ENCODE measurements around the gene ARMC12. TPM values are rescaled to one million over a fixed set of nuclear protein-coding genes. Genes with fewer than 3 reads are reported as not detected.

ARMC12 gene
- total and polyA plus RNA-seq, 2 of the 13 experiments (the other 11 are each of a cell fraction or from before 2014, with no cell fraction given), result 1.3 TPM; not detected in 1

DNA sequence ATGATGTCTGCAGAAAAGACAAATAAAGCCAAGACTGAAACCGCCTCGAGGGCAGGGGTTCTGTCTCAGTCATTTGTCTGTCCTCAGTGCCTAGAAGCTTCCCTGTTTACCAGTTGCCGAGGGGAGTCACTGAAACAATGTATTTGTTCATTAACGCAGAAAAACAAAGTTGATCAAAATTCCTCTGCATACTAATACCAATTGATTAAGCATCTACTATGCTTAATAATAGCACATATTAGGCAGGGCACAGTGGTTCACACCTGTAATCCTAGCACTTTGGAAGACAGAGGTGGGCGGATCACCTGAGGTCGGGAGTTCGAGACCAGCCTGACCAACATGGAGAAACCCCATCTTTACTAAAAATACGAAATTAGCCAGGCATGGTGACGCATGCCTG is 46.3 kb upstream of the ARMC12 start:
- no peak overlapping the region for H3K9ac ChIP-seq (ENCODE audit: insufficient read depth, low read depth, low read length)
- H4K20me1 ChIP-seq (ENCODE audit: insufficient read depth, low read length), result no peaks in the 10 kb centered on the region
- TF ChIP-seq ONECUT2 (CRISPR knock-in tag; IDR thresholded peaks at IDR 0.05) (no peak), ZSCAN22 (CRISPR knock-in tag; IDR thresholded peaks at IDR 0.05) (no peak), ZMYM3 (CRISPR knock-in tag; IDR thresholded peaks at IDR 0.05) (no peak), RBAK (CRISPR knock-in tag; IDR thresholded peaks at IDR 0.05) (no peak), ZFP36L2 (CRISPR knock-in tag; IDR thresholded peaks at IDR 0.05) (no peak), NFE2 (CRISPR knock-in tag; IDR thresholded peaks at IDR 0.05) (no peak), REST (IDR thresholded peaks at IDR 0.05; ENCODE audit: borderline replicate concordance in 1 of 2, low read depth in 1 of 2, low read length in 2 of 2) (no peak), WIZ (CRISPR knock-in tag; IDR thresholded peaks at IDR 0.05) (no peak), ZNF24 (IDR thresholded peaks at IDR 0.05) (no peak), CCDC6 (CRISPR knock-in tag; IDR thresholded peaks at IDR 0.05) (no peak), NFATC3 (CRISPR knock-in tag; IDR thresholded peaks at IDR 0.05) (no peak)
- no peak overlapping the region for H2AFZ ChIP-seq (ENCODE audit: low read length)
- no peak overlapping the region for H3K4me2 ChIP-seq (ENCODE audit: low read depth, low read length)
- no peaks in the 10 kb centered on the region; a peak in 1 of 5 replicates for H3K27me3 ChIP-seq (ENCODE audit: control insufficient read depth in 1 of 2, insufficient read depth in 2 of 2, low read length in 2 of 2)
- H3K4me3 ChIP-seq (replicated peaks in 1 of 3; ENCODE audit: insufficient read depth in 1 of 3, low read depth in 2 of 3, low read length in 3 of 3), result no peak overlapping the region
- in situ Hi-C loops (cut with HindIII; ENCODE audit: extremely low pct_ligation_motif_present, low pct_unique_long_range_greater_than_20kb), result no loop called here
- no peaks in the 10 kb centered on the region for H3K36me3 ChIP-seq (replicated peaks in 1 of 2; ENCODE audit: control insufficient read depth in 1 of 2, insufficient read depth in 2 of 2, low read length in 2 of 2)
- no TSS peak for BruUV-seq (replicated peaks)
- intact Hi-C loops (cut with micrococcal nuclease; ENCODE audit: unreplicated experiment), result no loop called here
- H3K9me3 ChIP-seq (ENCODE audit: low read length), result no peaks in the 10 kb centered on the region
- ChIA-PET POLR2A (no interaction called here), CTCF (ENCODE audit: low intra/inter-chr PET ratio, low total read pairs) (no interaction called here)
- no peak overlapping the region for H3K27ac ChIP-seq (ENCODE audit: extremely low read length, insufficient read depth, low read length)
- H3K4me1 ChIP-seq (ENCODE audit: insufficient read depth, low read length), result peaks cover 29% of the 10 kb centered on the region
- no peak for DNase-seq (ENCODE audit: low spot score)
- H3K79me2 ChIP-seq (ENCODE audit: insufficient read depth, low read length), result peaks cover 25% of the 10 kb centered on the region
- no peak for FAIRE-seq
- 97% methylated on average over 9 of the region's 9 CpGs for WGBS (ENCODE audit: low lambda C conversion rate)
- ATAC-seq, result no peak

Data from HepG2 (cell line).